CD4-positive, alpha-beta T cell treated with Interleukin-2 at 100 ng/mL for 4 hours (primary cell): ENCODE measurements around the gene IL25.

Source experiments
- DNase-seq: peaks from one replicate; pipeline ENCODE4 v3.0.0-alpha.2; 2020; ENCODE audit warnings: low spot score

IL25 gene

DNA sequence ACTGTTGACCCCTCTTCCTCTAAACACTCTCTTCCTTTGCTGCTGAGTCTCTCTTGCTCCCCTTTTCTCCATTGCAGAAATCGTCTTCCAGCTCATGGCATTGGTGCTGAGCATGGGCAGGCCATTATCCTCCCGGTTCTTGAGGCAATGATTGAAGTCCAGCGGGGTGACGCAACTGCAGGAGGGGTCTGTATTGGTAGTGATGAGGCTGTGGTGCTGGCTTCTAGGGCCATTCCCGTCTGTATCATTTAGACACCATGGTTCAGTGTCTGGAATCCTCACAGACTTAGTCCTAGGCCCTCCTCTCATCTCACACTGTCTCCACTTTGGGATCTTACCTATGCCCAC is 19.2 kb upstream of the IL25 start:
- DNase-seq, result no peak

DNA sequence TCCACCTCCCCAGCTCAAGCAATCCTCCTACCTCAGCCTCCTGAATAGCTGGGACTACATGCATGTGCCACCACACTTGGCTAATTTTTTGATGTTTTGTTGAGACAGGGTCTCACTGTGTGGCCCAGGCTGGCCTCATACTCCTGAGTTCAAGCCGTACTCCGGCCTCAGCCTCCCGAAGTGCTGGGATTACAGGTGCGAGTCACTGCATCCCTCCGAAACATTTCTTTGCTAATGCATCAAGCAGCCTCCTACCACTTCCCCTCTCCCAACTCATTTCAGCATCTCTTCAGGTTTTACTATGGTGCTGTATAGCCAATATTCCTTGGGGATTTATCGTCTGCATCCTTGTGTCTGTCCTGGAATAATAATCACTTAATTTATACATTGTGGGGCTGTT is 17.6 kb upstream of the IL25 start:
- DNase-seq, result no peak

DNA sequence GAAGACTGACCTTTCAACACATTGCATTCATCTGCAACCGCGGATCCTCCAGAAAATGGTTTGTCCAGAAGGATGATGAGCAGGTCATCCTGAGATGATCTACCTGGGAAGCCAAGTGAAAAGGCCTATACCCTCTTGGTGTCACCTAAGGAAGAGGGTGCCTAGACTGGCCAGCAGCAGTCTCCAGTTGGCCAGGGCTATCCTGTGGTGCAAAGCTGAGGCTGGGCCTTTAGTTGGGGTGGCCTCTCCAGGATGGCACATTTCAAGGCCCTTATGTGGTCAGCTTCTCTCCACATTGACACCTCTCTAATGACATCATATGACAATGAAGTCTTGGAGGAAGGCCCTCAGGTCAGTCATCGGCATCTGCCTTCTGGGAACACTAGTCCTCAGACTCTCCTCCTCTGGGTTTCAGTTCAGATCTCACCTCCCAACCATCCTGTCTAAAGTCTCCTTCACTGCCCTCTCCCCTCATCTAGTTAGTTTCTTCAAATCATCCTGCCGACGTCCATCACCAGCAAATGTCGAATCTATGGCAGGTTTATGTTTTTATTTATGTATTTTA is 16.7 kb upstream of the IL25 start:
- DNase-seq, result no peak

DNA sequence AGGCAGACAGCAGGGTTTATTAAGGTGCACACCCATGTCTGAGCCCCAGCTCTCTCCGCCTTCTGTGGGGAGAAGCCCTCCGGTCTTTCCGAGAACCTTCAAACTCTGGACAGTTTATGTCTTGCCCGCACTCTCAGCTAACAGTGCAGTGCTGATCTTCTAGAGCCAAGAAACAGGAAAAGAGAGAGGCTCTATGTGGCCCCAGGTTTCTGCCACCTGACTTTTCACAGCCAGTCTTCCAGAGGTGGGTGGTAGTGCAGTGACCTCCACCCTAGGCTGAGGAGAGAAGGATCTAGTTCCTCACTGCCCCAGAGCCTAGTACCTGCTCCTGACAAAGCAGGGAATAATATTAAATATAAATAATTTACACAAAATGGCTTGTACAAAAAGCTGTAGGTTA is 15.9 kb upstream of the IL25 start:
- no peak for DNase-seq

DNA sequence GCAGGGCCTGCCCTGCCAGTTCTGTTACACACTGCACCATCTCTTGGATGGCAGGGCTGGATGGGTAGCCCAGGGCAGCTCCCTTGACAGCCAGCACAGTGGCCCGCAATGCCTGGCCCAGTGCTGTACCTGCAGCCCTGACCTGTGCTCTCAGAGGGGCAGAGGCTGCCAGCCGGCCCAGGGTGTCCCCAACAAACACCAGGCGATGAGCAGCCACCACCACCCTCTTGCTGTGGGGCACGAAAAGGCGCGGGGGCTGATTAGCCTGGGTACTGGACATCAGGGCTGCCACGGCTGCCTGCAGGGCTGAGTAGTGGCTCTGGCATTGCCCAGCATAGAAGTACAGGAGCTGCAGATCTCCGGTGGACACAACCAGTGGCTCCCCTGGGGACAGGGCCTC is 15.3 kb upstream of the IL25 start:
- no peak for DNase-seq

DNA sequence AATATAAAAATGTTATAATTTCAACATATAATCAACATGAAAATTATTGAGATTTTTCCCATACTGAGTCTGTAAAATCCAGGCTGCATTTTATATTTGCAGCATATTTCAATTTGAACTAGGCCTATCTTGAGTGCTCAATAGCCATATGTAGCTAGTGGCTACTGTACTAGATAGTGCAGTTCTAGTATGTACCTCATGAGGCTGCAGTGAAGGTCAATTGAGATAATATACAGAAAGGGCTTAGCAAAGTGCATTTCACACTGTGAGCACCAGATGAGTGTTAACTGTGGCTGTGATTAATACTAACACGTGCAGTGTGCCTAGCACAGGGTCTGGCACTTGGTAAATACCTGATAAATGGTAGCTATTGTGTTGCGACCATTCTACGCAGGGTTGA is 14.6 kb upstream of the IL25 start:
- DNase-seq, result no peak

DNA sequence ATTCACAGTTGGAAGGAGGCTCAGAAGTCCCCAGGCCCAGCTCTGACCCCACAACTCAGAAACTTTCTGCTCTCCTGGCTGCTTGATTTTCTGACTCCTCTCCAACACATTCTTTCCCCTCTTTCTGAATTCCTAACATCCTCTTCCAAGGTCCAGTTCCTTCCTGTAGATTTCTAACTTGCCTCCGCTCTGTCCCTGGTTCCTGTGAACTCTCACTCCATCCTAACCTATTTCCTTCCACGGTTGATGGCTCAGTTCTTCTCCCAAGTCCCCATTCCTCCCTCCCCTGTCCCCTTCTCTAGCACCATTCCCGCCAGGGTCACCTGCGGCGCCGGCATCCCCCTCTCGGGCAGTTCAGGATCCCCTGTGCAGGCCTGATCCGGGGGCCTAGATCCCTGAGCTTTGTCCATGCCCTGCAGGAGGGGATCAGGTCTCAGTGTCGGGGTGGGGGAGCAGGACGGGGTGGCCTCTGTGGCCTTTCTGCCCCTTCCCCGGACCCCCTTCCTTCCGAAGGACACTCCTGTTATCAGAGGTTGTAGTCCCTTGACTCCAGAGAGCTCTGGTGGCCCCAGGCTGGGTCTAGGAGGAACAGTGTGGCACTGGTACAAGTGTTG is 13.9 kb upstream of the IL25 start:
- DNase-seq, result no peak

DNA sequence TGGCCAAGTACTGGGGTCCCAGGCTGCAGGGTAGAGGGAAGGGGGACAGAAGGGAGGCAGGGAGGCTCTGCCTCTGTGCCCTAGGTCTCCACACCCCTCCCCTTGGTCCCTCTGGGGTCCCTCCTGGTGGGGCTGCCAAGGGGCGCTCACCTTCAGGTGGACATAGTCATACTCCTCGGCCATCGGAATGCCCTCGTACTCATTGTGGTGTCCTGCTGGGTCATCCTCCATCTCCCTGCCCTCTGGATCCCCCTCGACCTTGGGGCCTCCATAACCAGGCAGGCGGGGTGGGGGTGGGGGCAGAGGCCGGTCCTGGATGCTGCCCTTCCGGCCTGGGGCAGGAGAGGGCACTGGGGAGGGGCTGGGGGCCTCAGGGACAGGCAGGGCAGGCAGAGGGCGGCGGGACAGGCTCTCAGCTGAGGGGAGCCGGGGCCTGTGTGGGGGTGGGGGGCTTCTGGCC is 13.4 kb upstream of the IL25 start:
- DNase-seq, result no peak

DNA sequence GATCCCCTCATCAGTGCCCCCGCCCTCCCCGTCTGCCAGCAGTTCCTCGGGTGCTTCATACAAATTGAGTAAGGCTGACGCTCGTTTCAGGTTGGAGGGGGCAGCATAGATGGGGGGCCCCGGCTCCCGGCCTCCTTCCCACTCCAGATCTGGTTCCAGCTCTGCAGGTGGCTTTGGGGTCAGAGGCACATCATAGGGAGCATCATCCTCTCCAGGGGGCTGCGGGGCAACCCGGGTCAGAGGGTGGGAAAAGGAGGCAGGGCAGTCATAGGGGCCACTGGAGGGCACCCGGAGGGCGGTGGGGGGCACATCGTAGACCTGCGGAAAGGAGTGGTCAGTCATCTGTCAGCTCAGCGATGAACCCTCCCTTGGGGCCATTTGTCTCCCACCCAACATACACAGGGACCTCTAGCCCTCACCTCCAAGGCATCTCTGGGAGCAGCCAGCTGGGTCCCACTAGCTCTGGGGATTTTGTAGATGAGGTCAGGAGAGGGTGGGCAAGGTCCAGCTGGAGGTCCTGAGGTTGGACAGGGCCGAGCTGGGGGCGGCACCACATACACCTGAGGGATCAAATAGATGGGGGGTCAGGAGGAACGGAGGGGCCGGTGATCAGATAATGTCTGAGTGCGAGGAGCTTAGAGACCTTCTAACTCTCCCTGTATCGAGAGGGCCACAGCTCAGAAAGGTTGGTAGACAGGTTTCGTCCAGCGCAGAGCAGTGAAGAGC is 12.7 kb upstream of the IL25 start:
- no peak for DNase-seq

DNA sequence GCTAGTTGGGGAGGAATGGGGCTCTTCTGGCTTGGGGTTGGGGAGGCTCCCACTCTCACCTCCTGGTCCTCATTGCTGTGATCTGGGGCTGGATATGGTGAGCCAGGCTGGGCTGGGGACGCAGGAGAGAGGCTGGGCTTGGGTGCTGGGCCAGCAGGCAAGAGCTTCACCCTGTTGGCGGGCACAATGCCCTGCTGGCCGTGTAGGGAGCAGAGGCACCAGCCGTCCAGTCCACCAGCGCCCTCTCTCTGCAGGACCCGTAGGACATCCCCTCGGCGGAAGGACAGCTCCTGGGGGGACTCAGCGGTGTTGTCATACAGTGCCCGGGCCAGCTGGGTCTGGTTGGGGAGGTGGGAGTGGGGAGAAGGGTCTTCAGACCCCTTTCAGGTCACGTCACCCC is 12.1 kb upstream of the IL25 start:
- DNase-seq, result no peak

DNA sequence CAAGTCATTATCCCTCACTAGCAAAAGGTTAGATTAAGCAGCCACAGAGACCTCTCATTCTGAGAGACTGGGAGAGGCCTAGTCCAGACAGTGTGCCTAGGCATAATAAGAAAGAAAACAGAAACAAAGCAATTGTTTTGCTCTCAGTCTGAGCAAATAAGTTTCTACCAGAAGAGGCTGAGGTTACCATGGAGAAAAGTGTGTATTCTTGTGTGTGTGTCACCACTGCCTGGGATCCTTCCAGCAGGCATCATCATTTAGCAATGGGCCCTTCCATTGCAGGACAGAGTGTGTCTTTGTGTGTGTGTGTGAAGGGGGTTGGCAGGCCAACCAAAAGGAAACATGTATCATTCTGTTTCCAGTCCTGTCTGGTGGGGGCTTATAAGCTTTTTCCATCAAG is 11.3 kb upstream of the IL25 start:
- no peak for DNase-seq

DNA sequence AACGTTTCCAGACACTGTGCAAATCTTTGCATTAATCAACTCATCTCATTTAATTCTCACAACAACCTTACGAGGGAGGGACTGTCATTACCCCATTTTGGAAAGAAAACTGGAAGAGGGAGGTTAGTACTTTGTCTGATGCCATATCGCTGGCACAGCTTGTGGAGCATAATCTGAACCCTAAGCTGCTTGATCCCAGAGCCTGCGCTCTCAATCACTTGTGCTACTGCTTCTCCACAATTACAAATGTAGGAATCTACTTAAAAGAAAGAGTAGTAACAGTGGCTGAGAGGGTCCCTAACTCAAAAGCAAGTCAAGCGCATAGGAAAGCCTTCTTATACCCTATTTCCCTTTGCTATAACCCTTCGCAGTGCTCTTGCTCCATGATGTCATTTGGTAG is 10.8 kb upstream of the IL25 start:
- no peak for DNase-seq

DNA sequence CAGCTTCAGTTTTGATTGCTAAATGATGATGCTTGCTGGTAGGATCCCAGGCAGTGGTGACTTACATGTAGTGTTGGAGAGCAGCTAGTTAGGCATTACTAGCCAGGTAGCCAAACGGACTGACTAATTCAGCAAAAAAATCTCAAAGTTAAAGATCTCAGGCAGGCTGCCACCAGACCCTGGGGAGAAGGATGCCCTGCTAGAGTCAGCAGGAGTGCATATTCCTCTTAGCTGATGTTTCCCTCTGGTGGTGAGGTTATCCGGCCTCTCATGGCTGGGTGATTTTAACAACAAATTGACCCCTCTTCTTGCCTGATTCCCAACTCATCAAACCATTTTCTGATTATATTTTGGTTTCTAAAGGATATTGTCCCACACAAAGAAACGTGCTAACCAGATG is 10.4 kb upstream of the IL25 start:
- DNase-seq, result no peak

DNA sequence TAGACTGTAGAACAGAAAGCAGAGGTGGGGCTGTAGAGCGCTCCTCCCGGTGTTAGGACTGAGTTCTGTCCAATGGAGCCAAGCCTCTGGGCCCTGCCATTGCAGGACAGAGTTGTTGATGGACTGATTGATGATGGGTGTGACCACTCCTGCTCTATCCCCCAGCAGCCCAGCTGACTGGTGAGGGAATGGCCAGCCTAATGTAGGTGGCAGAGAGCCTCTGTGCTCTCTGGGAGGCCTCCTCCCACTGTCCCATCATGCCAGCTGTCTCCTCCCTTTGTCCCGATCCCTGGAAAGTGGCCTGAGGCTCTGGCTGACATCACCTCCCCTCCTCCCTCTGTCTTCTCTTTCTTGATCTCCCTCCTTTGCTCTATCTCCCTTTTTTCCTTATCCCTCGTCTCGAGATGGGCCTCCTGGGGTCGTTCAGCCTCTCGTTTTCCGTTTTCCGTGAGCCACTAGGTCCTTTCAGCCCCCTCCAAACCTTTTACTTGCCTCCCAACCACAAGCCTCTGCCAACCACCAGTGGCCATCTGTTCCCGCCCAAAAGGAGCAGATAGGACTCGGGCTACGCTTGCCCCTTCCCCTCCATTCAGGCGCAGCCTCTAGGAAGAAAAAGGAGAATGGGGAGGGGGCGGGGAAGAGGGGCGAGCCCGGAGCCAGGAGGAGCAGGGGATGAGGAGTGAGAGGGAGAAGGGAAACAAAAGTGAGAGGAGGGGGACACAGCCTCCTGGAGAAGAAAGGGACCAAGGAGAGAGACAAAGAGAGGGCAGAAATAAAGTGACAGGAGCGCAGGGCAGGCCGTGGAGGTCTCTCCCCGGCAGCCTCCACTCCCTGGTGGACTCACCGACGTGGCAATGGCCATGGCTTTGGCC is 8.2 kb upstream of the IL25 start:
- DNase-seq, result no peak

DNA sequence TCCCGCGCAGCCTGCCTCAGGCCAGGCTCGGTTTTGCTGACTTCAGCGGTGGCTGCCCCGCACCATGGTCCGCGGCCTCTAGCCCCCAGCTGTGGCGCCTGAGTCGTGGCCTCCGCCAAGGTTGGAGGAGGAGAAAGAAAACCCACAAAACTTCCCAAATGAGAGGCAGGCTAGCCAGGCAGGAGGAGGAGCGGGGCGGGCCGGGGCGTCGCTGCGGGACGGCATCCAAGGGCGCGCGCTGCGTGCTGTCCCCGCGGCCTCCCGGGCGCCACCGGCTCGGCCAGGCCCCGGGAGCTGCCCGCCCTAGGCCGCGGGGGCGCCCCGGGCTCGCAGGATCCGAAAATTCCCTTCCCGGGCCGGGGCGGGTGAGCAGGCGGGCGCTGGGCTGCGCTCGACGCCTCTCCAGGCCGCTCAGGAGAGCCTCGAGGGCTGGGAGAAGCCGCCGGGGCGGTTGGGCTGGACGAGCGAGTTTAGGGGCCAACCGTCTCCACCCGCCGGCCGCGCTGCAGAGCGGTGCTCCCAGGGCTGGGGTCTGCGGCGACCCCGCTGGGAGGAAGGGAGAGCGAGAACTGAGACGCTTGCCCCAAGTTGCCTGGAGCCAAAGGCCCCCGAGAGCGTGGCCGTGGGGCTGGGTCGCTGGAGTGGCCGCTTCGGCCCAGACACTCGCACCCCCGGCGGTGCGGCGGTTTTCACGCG is 7.4 kb upstream of the IL25 start, which contains the start of gene EFS:
Gene EFS (minus strand): TSS at position 137 of the 696 bp plus-strand sequence. CDS start 147 bp downstream, outside the sequence.
- DNase-seq, result no peak

DNA sequence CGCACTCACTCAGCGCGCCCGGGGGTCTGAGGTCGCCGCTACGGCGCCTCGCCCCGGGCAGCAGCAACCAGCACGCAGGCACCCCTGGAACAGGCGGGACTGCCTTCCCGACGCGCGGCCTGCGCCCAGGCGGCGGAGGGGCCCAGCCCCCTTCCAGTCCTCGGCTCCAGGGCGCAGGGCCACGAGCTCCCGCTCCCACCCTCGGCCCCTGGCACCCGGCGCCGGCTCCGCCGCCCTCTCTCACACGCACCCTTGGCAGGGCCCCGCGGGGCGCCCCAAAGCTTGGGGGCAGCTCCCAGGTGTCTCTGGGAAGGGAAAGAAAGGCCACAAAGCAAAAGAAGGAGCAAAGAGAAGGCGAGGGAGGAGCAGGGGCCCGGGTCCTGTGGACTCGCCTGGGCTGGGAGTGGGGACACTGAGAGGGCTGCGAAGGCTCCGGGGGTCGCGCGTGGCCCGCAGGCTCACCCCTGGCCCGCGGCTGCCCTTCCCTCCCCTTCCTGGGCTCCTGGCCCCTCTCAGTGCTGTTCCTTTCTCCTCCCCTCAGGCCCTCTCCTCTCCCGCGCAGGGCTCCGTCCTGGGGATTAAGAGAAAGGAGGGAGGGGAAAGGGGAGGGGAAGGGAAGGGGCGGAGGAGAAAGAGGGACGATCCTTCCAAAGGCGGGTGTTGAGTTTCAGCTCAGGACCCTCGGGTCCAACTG is 6.7 kb upstream of the IL25 start:
- no peak for DNase-seq

DNA sequence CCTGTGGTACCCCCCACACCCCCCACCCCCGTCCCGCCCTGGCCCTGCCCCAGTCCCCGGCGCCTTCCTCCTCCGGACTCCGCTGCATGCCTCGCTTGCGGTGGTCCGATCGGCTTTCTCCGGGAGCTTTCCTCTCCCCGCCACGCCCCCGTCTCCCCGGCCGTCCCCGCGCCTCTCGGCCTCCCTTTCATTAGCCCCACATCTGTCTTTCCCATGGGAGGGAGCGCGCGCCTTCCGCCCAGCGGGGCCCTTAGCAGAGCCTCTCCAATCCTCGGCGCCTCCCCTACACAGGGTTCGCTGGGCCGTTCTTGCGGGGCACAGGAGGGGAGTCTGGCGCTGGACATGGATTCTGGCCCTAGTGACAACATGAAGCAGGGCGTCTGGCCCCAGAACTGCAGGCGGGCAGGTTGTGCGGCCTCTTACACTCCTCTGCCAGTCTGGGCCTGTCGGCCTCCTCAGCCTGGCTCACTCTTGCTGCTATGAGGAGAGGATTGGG is 6.1 kb upstream of the IL25 start:
- no peak for DNase-seq

DNA sequence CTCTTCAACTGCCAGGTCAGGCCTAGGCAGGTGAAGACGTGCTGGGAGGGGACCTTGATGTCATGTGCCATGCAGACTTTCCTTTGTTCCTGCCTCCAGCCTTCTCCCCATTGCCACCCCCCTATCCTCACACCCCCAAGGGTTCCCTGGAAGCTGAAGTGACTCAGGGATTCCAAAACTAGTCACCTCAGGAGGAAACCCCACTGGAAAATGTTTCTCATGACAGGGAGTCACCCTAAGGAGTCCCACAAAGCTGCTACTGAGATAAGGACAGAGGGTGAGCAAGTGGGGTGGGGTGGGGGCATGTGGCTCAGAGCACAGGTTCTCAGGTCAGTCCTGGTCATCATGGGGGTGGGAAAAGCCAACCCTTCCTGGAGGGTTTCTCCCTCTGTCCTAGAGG is 2.4 kb upstream of the IL25 start:
- DNase-seq, result no peak

DNA sequence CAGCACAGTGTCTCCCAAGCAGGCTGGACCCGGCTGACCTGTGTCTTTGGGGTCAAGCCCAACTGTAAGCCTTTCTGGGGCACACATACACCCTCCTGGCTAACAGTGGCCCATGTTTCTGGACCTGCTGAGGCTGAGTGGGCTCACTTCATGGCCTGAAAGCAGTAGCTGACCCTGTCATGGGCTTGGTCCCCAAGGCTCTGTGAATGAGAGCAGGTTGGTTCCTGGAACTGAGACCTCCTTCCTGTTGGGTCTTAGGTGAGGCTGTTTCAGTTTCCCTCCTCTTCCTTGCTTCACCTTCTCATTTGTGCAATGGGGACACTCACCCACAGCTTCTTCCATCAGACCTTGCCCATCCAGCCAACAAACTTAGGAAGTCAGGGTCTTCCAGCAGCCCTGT is 744 bp upstream of the IL25 start:
- DNase-seq, result no peak

DNA sequence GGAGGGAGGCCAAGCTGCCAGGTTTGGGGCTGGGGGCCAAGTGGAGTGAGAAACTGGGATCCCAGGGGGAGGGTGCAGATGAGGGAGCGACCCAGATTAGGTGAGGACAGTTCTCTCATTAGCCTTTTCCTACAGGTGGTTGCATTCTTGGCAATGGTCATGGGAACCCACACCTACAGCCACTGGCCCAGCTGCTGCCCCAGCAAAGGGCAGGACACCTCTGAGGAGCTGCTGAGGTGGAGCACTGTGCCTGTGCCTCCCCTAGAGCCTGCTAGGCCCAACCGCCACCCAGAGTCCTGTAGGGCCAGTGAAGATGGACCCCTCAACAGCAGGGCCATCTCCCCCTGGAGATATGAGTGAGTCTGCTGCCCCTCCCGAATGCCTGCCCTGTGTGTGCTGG is 432 bp downstream of the IL25 start:
- DNase-seq, result no peak

DNA sequence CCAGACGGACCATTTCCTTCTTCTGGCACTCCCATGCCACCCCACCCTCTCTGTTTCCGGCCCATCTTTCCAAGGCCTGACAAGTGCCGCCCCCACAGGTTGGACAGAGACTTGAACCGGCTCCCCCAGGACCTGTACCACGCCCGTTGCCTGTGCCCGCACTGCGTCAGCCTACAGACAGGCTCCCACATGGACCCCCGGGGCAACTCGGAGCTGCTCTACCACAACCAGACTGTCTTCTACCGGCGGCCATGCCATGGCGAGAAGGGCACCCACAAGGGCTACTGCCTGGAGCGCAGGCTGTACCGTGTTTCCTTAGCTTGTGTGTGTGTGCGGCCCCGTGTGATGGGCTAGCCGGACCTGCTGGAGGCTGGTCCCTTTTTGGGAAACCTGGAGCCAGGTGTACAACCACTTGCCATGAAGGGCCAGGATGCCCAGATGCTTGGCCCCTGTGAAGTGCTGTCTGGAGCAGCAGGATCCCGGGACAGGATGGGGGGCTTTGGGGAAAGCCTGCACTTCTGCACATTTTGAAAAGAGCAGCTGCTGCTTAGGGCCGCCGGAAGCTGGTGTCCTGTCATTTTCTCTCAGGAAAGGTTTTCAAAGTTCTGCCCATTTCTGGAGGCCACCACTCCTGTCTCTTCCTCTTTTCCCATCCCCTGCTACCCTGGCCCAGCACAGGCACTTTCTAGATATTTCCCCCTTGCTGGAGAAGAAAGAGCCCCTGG is 3.1 kb downstream of the IL25 start:
- DNase-seq, result no peak
